Adrenal gland (tissue), 12 donors: ENCODE measurements around the gene CBX4. TPM values are rescaled to one million over a fixed set of nuclear protein-coding genes. Genes with fewer than 3 reads are reported as not detected.

ENCODE experiments used
- DNase-seq, 7 donors: peaks; one replicate each; pipeline ENCODE4 v3.0.0-alpha.2; 2019 to 2020
- H3K27ac ChIP-seq, 5 donors: fragments of 200-600 bp; sonication (generic) in 4 of 5; 1 replicate in 3 of 5; 2 replicates in 2 of 5; pipeline versions ENCODE4 v1.5.1 to v1.8.0; 2016 to 2020; ENCODE audit warnings: mild to moderate bottlenecking in 1 of 5
- H3K27me3 ChIP-seq: fragments of 200-600 bp; 2 replicates; pipeline ENCODE4 v1.8.0; 2021
- H3K36me3 ChIP-seq, 2 donors: fragments of 200-600 bp; replicated peaks in 1 of 2; 1 replicate in 1 of 2; 2 replicates in 1 of 2; pipeline versions ENCODE4 v1.5.1 to v1.8.0; 2018 to 2022
- H3K4me1 ChIP-seq, 2 donors: fragments of 200-600 bp; replicated peaks in 1 of 2; 1 replicate in 1 of 2; 2 replicates in 1 of 2; pipeline versions ENCODE4 v1.5.1 to v1.8.0; 2018 to 2021
- H3K4me3 ChIP-seq, 4 donors: fragments of 200-600 bp; sonication (generic) in 3 of 4; one replicate each; pipeline ENCODE4 v1.5.1; 2016 to 2018
- H3K9me3 ChIP-seq, 3 donors: fragments of 200-600 bp; sonication (generic) in 1 of 3; replicated peaks in 1 of 3; 1 replicate in 2 of 3; 2 replicates in 1 of 3; pipeline versions ENCODE4 v1.5.1 to v1.8.0; 2016 to 2021
- POLR2A ChIP-seq, 2 donors: fragments of 450-650 bp; IDR thresholded peaks; one replicate each; pipeline ENCODE4 v1.6.1; 2017; ENCODE audit warnings: antibody characterized with exemption in 2 of 2, mild to moderate bottlenecking in 2 of 2, moderate library complexity in 1 of 2
- WGBS, 4 donors: extraction: QIAGEN DNeasy Blood & Tissue Kit in 2 of 4; methylation state at CpG; one replicate each; pipeline versions ENCODE4 v1.1.5 to v1.1.7; 2013 to 2017; 5-methylcytosine and 5-hydroxymethylcytosine counted together
- intact Hi-C, 2 donors: fragments of 100-400 bp; cut with DNase I; formaldehyde crosslinking; loops; one replicate each; pipeline versions ENCODE4 v1.14.1 to v1.15.0; 2022 to 2023
- polyA plus RNA-seq, 3 donors: library from polyadenylated mRNA; stranded (reverse); fragments of 200-250 nt in 2 of 3; fragments of 350-450 nt in 1 of 3; fragmentation: Illumina TruSeq in 1 of 3; extraction: RNeasy Lipid Tissue Mini Kit (QIAGEN cat#74804) in 1 of 3; gene quantifications; one replicate each; pipeline ENCODE4 v1.2.3, GENCODE V29; 2013 to 2014
- total RNA-seq, 9 donors: library from RNA; depleted of rRNA in 4 of 9; stranded (reverse); fragments of >200 nt in 4 of 9; fragments of 120-200 nt in 1 of 9; fragmentation: NEBNext Ultra II Directional in 1 of 9; extraction: Animal tissue kit (Norgen Biotek cat#: 25700) in 1 of 9; gene quantifications; one replicate each; pipeline versions ENCODE4 v1.1.0 to v1.2.4, GENCODE V29; 2013 to 2023
- TF ChIP-seq, protein P1 (sequence below), 6 experiments: fragments of 450-650 bp in 4 of 6; fragments of 200-600 bp in 2 of 6; sonication (generic) in 1 of 6; IDR thresholded peaks; 1 replicate in 5 of 6; 2 replicates in 1 of 6; pipeline versions ENCODE4 v1.5.1 to v1.8.0; 2016 to 2021; ENCODE audit warnings: antibody characterized with exemption in 6 of 6, mild to moderate bottlenecking in 2 of 6, moderate library complexity in 1 of 6
- donor health status: healthy with polysubstance abuse.
- donor health status: Bipolar disorder and iron deficiency.
- donor health status: DM: yes; HTN: yes; CAD: no.
- donor health status: DM: no; HTN: no; CAD: no.
- donor health status: DM: no; HTN: no; CAD: no.
- donor health status: DM: yes; HTN: yes; CAD: no.

The CBX4 gene
- total and polyA plus RNA-seq, 12 donors, result 5.4 to 39.3 (median 17.0) TPM

DNA sequence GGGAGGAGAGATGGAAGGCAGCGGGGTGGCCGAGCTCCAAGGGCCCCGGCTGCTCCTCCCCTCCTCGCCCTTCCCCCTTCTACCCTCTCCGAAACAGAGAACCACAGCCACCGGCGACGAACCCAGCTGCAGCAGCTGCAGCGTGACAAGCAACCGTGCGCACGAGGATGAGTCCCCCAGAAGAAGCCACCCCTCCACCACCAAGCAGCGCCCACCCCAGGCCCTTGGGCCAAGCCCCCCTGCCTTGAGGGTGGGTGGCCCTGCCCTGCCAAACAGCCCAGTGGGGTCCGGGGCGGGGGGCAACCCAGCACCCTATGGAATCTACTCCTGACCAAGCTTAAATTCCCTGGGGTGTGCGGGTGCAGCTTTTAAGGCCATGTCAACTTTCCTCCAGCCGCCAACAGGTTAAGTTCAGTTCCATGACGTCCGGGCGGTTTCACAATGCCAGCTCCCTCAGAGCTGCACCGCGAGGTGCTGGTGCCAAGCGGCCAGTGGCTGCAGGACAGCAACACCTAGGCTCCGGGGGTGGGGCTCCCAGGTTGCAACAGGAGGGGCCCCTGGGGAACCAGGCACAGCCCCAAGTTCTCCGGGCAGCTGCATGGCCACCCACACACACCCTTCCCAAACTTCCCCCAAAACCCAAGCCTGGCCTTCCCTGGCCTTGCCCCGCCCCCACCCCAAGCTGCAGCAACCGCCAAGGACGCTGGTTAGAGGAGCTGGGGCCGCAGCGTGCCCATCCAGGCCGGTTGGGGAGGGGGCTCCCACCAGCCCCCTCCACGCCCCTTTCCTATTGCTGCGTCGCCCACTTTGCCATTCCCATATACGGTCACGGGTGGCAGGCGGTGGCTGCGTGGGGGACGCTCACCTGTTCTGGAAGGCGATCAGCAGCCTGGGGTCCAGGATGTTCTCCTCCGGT, 2.0 kb downstream of the CBX4 start:
- peak overlapping the region in 3 of 4 donors; percentile 22 to 96 (median 49) for H3K4me3 ChIP-seq
- TF ChIP-seq, protein P1, sequence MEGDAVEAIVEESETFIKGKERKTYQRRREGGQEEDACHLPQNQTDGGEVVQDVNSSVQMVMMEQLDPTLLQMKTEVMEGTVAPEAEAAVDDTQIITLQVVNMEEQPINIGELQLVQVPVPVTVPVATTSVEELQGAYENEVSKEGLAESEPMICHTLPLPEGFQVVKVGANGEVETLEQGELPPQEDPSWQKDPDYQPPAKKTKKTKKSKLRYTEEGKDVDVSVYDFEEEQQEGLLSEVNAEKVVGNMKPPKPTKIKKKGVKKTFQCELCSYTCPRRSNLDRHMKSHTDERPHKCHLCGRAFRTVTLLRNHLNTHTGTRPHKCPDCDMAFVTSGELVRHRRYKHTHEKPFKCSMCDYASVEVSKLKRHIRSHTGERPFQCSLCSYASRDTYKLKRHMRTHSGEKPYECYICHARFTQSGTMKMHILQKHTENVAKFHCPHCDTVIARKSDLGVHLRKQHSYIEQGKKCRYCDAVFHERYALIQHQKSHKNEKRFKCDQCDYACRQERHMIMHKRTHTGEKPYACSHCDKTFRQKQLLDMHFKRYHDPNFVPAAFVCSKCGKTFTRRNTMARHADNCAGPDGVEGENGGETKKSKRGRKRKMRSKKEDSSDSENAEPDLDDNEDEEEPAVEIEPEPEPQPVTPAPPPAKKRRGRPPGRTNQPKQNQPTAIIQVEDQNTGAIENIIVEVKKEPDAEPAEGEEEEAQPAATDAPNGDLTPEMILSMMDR (IDR thresholded peaks at IDR 0.05), result peak in 4 of 6 experiments; percentile 19 to 50 (median 44)
- TF ChIP-seq POLR2A (IDR thresholded peaks at IDR 0.05), result peak in 1 of 2 donors; percentile 82
- peaks cover 22% of the 10 kb centered on the region for H3K27me3 ChIP-seq
- 17 to 43% (median 23%) methylated on average over 12 to 41 of the region's 41 CpGs for WGBS, 4 donors
- peak overlapping the region in 4 of 5 donors; percentile 62 to 95 (median 76) for H3K27ac ChIP-seq
- H3K4me1 ChIP-seq, result peaks cover 36 to 52% of the 10 kb centered on the region in 2 donors
- peaks cover 0 to 22% of the 10 kb centered on the region in 2 donors for H3K36me3 ChIP-seq
- H3K9me3 ChIP-seq, result no peaks in the 10 kb centered on the region
- intact Hi-C loops, result loop anchor here in 1 of 2 donors (5.0 kb wide), 1 partner anchor 35 kb away; no protein-coding TSS in a partner anchor
- DNase-seq, result peak; percentile 88 to 96 (median 95)

DNA sequence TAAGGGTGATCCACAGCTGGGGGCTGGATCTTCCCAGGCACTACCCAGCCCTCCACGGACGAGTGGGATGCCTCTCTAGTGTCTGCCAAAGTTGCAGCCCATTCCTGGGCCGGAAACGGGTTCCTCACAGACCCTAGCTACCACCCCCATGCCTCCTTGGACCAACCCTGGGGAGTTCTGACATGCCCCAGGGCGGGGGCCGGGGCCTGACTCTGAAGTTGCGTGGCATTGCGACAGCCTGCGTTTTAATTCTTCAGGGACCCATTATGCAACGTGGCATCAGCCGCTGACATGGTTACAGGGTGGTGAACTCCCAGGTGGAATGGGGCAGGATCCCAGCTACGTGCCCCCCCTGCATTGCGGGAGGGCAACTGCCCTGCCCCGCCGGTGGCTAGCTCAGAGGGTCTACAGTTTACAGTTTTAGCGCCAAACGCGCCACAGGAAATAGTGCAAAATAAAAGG, 2.7 kb downstream of the CBX4 start:
- Histone ChIP-seq H3K36me3 (peaks cover 0 to 22% of the 10 kb centered on the region in 2 donors), H3K27me3 (peaks cover 15% of the 10 kb centered on the region), H3K4me3 (peak overlapping the region in 1 of 4 donors; percentile 96), H3K9me3 (no peaks in the 10 kb centered on the region), H3K4me1 (peaks cover 43 to 59% of the 10 kb centered on the region in 2 donors), H3K27ac (peak overlapping the region in 2 of 5 donors; percentile 73 to 95)
- 46 to 54% (median 51%) methylated on average over 16 to 18 of the region's 18 CpGs for WGBS, 4 donors
- peak in 5 of 7 donors; percentile 38 to 71 (median 56) for DNase-seq
- intact Hi-C loops, result loop anchor here in 1 of 2 donors (5.0 kb wide), 1 partner anchor 34 kb away; no protein-coding TSS in a partner anchor
- TF ChIP-seq POLR2A (IDR thresholded peaks at IDR 0.05), result peak in 1 of 2 donors; percentile 9
- TF ChIP-seq, protein P1 (IDR thresholded peaks at IDR 0.05), result no peak

DNA sequence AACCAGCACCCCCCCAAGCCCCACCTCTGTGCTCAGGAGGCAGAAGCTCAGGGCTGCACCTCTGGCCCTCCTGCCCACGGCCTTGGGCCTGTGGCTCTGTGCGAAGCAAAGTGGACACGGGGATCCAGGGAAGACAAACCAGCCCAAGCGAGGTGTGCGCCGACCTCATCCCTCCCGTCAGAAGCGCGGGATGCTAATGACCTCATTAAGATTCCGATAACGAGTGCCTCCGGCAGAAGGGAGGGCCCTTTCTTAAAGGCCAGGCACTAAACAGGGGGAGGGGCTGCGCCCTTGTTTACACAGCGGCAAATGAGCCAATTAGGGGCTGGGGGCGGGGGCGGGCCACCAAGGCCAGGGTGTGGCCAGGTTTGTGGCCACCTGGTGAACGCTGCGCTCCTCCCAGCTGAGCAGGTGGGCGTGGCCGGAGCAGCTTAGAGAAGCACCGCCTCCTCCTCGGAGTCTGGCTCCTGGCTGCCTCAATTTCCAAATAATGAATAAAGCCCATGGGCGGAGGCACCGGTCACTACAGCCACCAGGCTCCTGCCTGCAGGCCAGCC, 3.2 kb downstream of the CBX4 start:
- peaks cover 0 to 22% of the 10 kb centered on the region in 2 donors for H3K36me3 ChIP-seq
- TF ChIP-seq, protein P1 (IDR thresholded peaks at IDR 0.05), result no peak
- TF ChIP-seq POLR2A (IDR thresholded peaks at IDR 0.05), result no peak
- no peaks in the 10 kb centered on the region for H3K9me3 ChIP-seq
- DNase-seq, result peak in 4 of 7 donors; percentile 27 to 60 (median 49)
- H3K27me3 ChIP-seq, result peaks cover 10% of the 10 kb centered on the region
- WGBS, 4 donors, result 73 to 85% (median 82%) methylated on average over 12 to 24 of the region's 24 CpGs
- H3K4me3 ChIP-seq, result no peak overlapping the region
- peaks cover 48 to 57% of the 10 kb centered on the region in 2 donors for H3K4me1 ChIP-seq
- H3K27ac ChIP-seq, result peak overlapping the region in 1 of 5 donors; percentile 73
- intact Hi-C loops, result loop anchor here in 1 of 2 donors (5.0 kb wide), 1 partner anchor 34 kb away; no protein-coding TSS in a partner anchor

DNA sequence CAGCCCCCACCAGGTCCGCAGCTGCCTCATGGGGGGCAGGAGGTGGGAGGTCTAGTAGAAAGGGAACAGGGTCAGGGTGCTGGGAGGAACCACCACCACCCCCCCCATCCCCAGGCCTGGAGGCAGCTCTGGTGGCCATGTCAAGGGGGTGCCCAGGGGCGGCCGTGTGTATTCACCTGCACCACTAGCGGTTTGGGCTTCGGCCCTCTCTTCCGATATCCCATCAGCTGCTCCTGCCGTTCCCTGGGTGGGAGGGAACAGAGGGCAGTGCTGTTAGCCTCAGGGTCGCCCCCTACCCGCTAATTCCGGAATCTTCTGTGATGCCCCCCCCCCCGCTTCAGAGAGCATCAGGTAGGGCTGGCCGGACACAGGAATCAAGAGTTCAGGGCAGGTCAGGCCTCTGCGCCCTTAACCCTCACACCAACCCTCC, 3.8 kb downstream of the CBX4 start:
- intact Hi-C loops, result loop anchor here in 1 of 2 donors (5.0 kb wide), 1 partner anchor 33 kb away; no protein-coding TSS in a partner anchor
- Histone ChIP-seq H3K4me3 (no peak overlapping the region), H3K27me3 (peaks cover 4% of the 10 kb centered on the region), H3K36me3 (peaks cover 0 to 22% of the 10 kb centered on the region in 2 donors), H3K9me3 (no peaks in the 10 kb centered on the region), H3K27ac (no peak overlapping the region), H3K4me1 (peaks cover 48 to 52% of the 10 kb centered on the region in 2 donors)
- DNase-seq, result no peak
- 67 to 82% (median 78%) methylated on average over 3 to 13 of the region's 13 CpGs for WGBS, 4 donors
- TF ChIP-seq, protein P1 (IDR thresholded peaks at IDR 0.05), result no peak
- no peak for TF ChIP-seq POLR2A (IDR thresholded peaks at IDR 0.05)
